A673 (cell line): Measurements from ENCODE around the gene ALPK3. TPM values are rescaled to one million over a fixed set of nuclear protein-coding genes. Genes with fewer than 3 reads are reported as not detected.

ENCODE experiments used
- BruUV-seq: library from RNA; stranded (reverse); fragments of 400-500 nt; replicated peaks from 2 replicates; lab custom pipeline; 2021; lab: Mats Ljungman, UMichigan
- CTCF ChIA-PET: fragments of 300-600 bp; sonication (Branson Sonifier 250); formaldehyde crosslinking; loops from one replicate; lab custom pipeline; 2022; ENCODE audit warnings: antibody characterized with exemption; lab: Charles Lee
- POLR2A ChIA-PET: fragments of 300-600 bp; sonication (Branson Sonifier 250); formaldehyde crosslinking; loops from one replicate; lab custom pipeline; 2022; ENCODE audit warnings: antibody characterized with exemption; ENCODE audit not compliant: low non-redundant PET; lab: Charles Lee
- DNase-seq: peaks from one replicate; pipeline ENCODE4 v3.0.0-alpha.2; 2015; ENCODE audit warnings: low spot score
- H3K27ac ChIP-seq: fragments of 200-600 bp; sonication (generic); 2 replicates; pipeline ENCODE4 v1.5.1; 2016; ENCODE audit warnings: mixed run types, low read depth, mild to moderate bottlenecking, mixed read lengths, antibody characterized with exemption, low read length; ENCODE audit not compliant: poor library complexity, severe bottlenecking
- H3K27me3 ChIP-seq: fragments of 200-600 bp; sonication (generic); replicated peaks from 2 replicates; pipeline ENCODE4 v1.6.1; 2017; ENCODE audit warnings: mixed run types, low read depth, mild to moderate bottlenecking, mixed read lengths, antibody characterized with exemption, low read length; ENCODE audit not compliant: insufficient read depth, poor library complexity
- H3K36me3 ChIP-seq: fragments of 200-600 bp; sonication (generic); 2 replicates; pipeline ENCODE4 v1.6.1; 2016; ENCODE audit warnings: mixed run types, mild to moderate bottlenecking, mixed read lengths, antibody characterized with exemption, low read length; ENCODE audit not compliant: insufficient read depth, poor library complexity, severe bottlenecking
- H3K4me1 ChIP-seq: fragments of 200-600 bp; sonication (generic); 2 replicates; pipeline ENCODE4 v1.6.1; 2017; ENCODE audit warnings: mixed run types, mild to moderate bottlenecking, mixed read lengths, antibody characterized with exemption, low read length; ENCODE audit not compliant: insufficient read depth, poor library complexity, severe bottlenecking
- H3K4me3 ChIP-seq: fragments of 200-600 bp; sonication (generic); 2 replicates; pipeline ENCODE4 v1.5.1; 2016; ENCODE audit warnings: low read depth, mixed run types, mild to moderate bottlenecking, mixed read lengths, low read length; ENCODE audit not compliant: poor library complexity, severe bottlenecking
- H3K9me3 ChIP-seq: fragments of 200-600 bp; sonication (generic); 2 replicates; pipeline ENCODE4 v1.6.1; 2016; ENCODE audit warnings: mixed run types, low read depth, mild to moderate bottlenecking, mixed read lengths, antibody characterized with exemption, low read length; ENCODE audit not compliant: poor library complexity, severe bottlenecking
- CTCF ChIP-seq: fragments of 300-800, 200-600 bp; sonication (generic); conservative IDR thresholded peaks from 2 replicates; pipeline ENCODE4 v1.5.1; 2017; ENCODE audit warnings: low read depth, mild to moderate bottlenecking, antibody characterized with exemption, low read length, moderate library complexity, mixed read lengths
- EZH2 ChIP-seq: fragments of 200-600 bp; sonication (generic); IDR thresholded peaks from 2 replicates; pipeline ENCODE4 v1.6.1; 2017; ENCODE audit warnings: borderline replicate concordance, low read depth, mild to moderate bottlenecking, mixed read lengths, antibody characterized with exemption, low read length; ENCODE audit not compliant: poor library complexity, severe bottlenecking
- intact Hi-C: fragments of 100-400 bp; cut with micrococcal nuclease; formaldehyde crosslinking; loops from one replicate; pipeline ENCODE4 v1.10.0; 2022; ENCODE audit not compliant: unreplicated experiment
- total RNA-seq: library from RNA; stranded (reverse); gene quantifications from 2 replicates; pipeline ENCODE4 v1.2.3, GENCODE V29; 2021

The ALPK3 gene
- total RNA-seq, 1 experiment from 2014 or later, result 0.67 TPM

- H3K27ac ChIP-seq, result no peak overlapping the region
- no peak for DNase-seq
- H3K4me1 ChIP-seq, result no peaks in the 10 kb centered on the region
- BruUV-seq, result no TSS peak
- H3K36me3 ChIP-seq, result no peaks in the 10 kb centered on the region
- H3K27me3 ChIP-seq, result no peaks in the 10 kb centered on the region
- intact Hi-C loops, result no loop called here
- POLR2A ChIA-PET, result no interaction called here
- TF ChIP-seq CTCF (no peak), EZH2 (no peak)
- CTCF ChIA-PET, result no interaction called here
- H3K4me3 ChIP-seq, result no peak overlapping the region
- H3K9me3 ChIP-seq, result no peaks in the 10 kb centered on the region
Measured at GRCh38 chr15:84907731-84908130, 90.6 kb downstream of the ALPK3 start.

- Histone ChIP-seq H3K36me3 (no peaks in the 10 kb centered on the region), H3K27me3 (no peaks in the 10 kb centered on the region), H3K4me1 (no peaks in the 10 kb centered on the region), H3K27ac (no peak overlapping the region), H3K4me3 (no peak overlapping the region), H3K9me3 (no peaks in the 10 kb centered on the region)
- DNase-seq, result no peak
- ChIA-PET POLR2A (no interaction called here), CTCF (no interaction called here)
- intact Hi-C loops, result no loop called here
- TF ChIP-seq CTCF (no peak), EZH2 (no peak)
- no TSS peak for BruUV-seq
Measured at GRCh38 chr15:84908564-84908963, 91.4 kb downstream of the ALPK3 start.

- Histone ChIP-seq H3K4me3 (no peak overlapping the region), H3K36me3 (no peaks in the 10 kb centered on the region), H3K27ac (no peak overlapping the region), H3K27me3 (no peaks in the 10 kb centered on the region), H3K4me1 (no peaks in the 10 kb centered on the region), H3K9me3 (no peaks in the 10 kb centered on the region)
- POLR2A ChIA-PET, result no interaction called here
- TF ChIP-seq EZH2 (no peak), CTCF (no peak)
- DNase-seq, result no peak
- intact Hi-C loops, result no loop called here
- BruUV-seq, result no TSS peak
- CTCF ChIA-PET, result no interaction called here
Measured at GRCh38 chr15:84909029-84909428, 91.9 kb downstream of the ALPK3 start.
